Fibroblast of lung (primary cell): ENCODE measurements around the gene BORCS6. TPM values are rescaled to one million over a fixed set of nuclear protein-coding genes. Genes with fewer than 3 reads are reported as not detected.

Experiments used
- DNase-seq, 2 donors: peaks; one replicate each; pipeline versions ENCODE4 v3.0.0 to v3.0.0-alpha.2; 2010; ENCODE audit warnings: low read depth in 2 of 2
- H2AFZ ChIP-seq: 2 replicates; pipeline ENCODE4 v1.5.1; 2012; ENCODE audit warnings: low read length, control low read depth, inconsistent platforms
- H3K27ac ChIP-seq: 2 replicates; pipeline ENCODE4 v1.5.1; 2011; ENCODE audit warnings: low read length, control low read depth; ENCODE audit not compliant: insufficient read depth
- H3K27me3 ChIP-seq: 2 replicates; pipeline ENCODE4 v1.5.1; 2011; ENCODE audit warnings: mild to moderate bottlenecking, low read length; ENCODE audit not compliant: control insufficient read depth, insufficient read depth
- H3K36me3 ChIP-seq: 2 replicates; pipeline ENCODE4 v1.5.1; 2011; ENCODE audit warnings: low read length; ENCODE audit not compliant: control insufficient read depth, insufficient read depth
- H3K4me1 ChIP-seq: 2 replicates; pipeline ENCODE4 v1.5.1; 2011; ENCODE audit warnings: low read length; ENCODE audit not compliant: control insufficient read depth, insufficient read depth; ENCODE audit errors: extremely low read depth
- H3K4me2 ChIP-seq: 2 replicates; pipeline ENCODE4 v1.5.1; 2011; ENCODE audit warnings: low read length, control low read depth; ENCODE audit not compliant: insufficient read depth; ENCODE audit errors: extremely low read depth
- H3K4me3 ChIP-seq, 4 experiments: fragments of 200-600 bp in 1 of 4; sonication (generic) in 1 of 4; replicated peaks in 1 of 4; 2 replicates each; pipeline ENCODE4 v1.5.1; 2011 to 2016; ENCODE audit warnings: low read length in 4 of 4, low read depth in 3 of 4, mild to moderate bottlenecking in 3 of 4, control low read depth in 2 of 4, inconsistent platforms in 1 of 4, mixed read lengths in 1 of 4; ENCODE audit not compliant: insufficient read depth in 1 of 4; ENCODE audit errors: control extremely low read depth in 1 of 4
- H3K79me2 ChIP-seq: 2 replicates; pipeline ENCODE4 v1.5.1; 2012; ENCODE audit warnings: mild to moderate bottlenecking, low read length, inconsistent platforms; ENCODE audit not compliant: control insufficient read depth, insufficient read depth
- H3K9ac ChIP-seq: 2 replicates; pipeline ENCODE4 v1.5.1; 2011; ENCODE audit warnings: mild to moderate bottlenecking, low read length, control low read depth; ENCODE audit not compliant: insufficient read depth
- H3K9me3 ChIP-seq: 2 replicates; pipeline ENCODE4 v1.5.1; 2012; ENCODE audit warnings: low read depth, low read length; ENCODE audit not compliant: control insufficient read depth, insufficient read depth
- H4K20me1 ChIP-seq: 2 replicates; pipeline ENCODE4 v1.5.1; 2011; ENCODE audit warnings: low read length; ENCODE audit not compliant: control insufficient read depth, insufficient read depth; ENCODE audit errors: extremely low read depth
- EZH2 ChIP-seq: IDR thresholded peaks from 2 replicates; pipeline ENCODE4 v1.5.1; 2012; ENCODE audit warnings: low read length, control low read depth, mild to moderate bottlenecking; ENCODE audit errors: missing control alignments
- polyA plus RNA-seq, 2 donors: library from polyadenylated mRNA; depleted of rRNA in 1 of 2; stranded (reverse) in 1 of 2; unstranded in 1 of 2; fragments of >200 nt; gene quantifications; 2 replicates each; pipeline ENCODE4 v1.2.1, GENCODE V29; 2011 to 2012; ENCODE audit warnings: missing spikeins in 1 of 2
- total RNA-seq: library from RNA; depleted of rRNA; stranded (reverse); fragments of >200 nt; gene quantifications from 2 replicates; pipeline ENCODE4 v1.2.1, GENCODE V29; 2014
- TF ChIP-seq, protein P1 (sequence below), 2 donors: IDR thresholded peaks in 1 of 2; conservative IDR thresholded peaks in 1 of 2; 1 replicate in 1 of 2; 2 replicates in 1 of 2; pipeline ENCODE4 v1.5.1; 2011 to 2012; ENCODE audit warnings: low read length in 2 of 2, control low read depth in 1 of 2, inconsistent platforms in 1 of 2, low read depth in 1 of 2, mild to moderate bottlenecking in 1 of 2

Gene BORCS6
- total and polyA plus RNA-seq, 2 donors (not counting 1 experiment from before 2014, with no cell fraction given): 2.9 to 11.4 TPM

DNA sequence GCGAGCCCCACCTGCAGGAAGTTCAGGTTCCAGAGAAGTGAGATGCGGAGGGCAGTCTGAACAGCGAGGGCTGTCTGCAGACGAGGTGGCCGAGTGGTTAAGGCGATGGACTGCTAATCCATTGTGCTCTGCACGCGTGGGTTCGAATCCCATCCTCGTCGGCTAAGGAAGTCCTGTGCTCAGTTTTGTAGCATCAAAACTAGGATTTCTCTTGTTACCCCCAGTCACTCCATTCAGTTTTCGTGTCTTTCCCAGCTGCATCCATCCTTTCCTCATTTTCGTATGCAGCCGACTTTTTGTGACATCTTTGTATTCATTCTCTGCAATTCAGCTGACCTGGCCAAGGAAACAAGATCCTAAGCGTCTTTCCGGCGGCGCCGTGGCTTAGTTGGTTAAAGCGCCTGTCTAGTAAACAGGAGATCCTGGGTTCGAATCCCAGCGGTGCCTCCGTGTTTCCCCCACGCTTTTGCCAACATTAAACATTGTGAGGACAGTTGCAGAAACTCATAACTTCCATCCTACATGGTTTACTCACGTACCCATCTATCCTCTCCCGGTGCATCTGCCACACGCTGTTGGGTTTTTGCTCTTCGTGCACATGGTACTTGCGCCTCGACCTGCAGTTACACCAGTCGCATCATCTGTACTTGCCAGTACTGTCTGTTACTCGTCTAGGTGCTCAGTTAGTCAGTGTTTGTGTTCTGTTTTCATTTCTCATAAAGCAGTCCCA, 3.0 kb downstream of the BORCS6 start:
- Histone ChIP-seq H2AFZ (peak overlapping the region; percentile 93), H3K9me3 (no peaks in the 10 kb centered on the region), H3K4me3 (peak overlapping the region; percentile 88 to 97 (median 96)), H4K20me1 (peaks cover 2% of the 10 kb centered on the region), H3K27me3 (no peaks in the 10 kb centered on the region), H3K4me1 (peaks cover 13% of the 10 kb centered on the region), H3K27ac (peak overlapping the region; percentile 81), H3K79me2 (peaks cover 15% of the 10 kb centered on the region), H3K36me3 (no peaks in the 10 kb centered on the region), H3K4me2 (peak overlapping the region; percentile 92), H3K9ac (no peak overlapping the region)
- peak; percentile 93 to 97 for DNase-seq
- TF ChIP-seq, protein P1, sequence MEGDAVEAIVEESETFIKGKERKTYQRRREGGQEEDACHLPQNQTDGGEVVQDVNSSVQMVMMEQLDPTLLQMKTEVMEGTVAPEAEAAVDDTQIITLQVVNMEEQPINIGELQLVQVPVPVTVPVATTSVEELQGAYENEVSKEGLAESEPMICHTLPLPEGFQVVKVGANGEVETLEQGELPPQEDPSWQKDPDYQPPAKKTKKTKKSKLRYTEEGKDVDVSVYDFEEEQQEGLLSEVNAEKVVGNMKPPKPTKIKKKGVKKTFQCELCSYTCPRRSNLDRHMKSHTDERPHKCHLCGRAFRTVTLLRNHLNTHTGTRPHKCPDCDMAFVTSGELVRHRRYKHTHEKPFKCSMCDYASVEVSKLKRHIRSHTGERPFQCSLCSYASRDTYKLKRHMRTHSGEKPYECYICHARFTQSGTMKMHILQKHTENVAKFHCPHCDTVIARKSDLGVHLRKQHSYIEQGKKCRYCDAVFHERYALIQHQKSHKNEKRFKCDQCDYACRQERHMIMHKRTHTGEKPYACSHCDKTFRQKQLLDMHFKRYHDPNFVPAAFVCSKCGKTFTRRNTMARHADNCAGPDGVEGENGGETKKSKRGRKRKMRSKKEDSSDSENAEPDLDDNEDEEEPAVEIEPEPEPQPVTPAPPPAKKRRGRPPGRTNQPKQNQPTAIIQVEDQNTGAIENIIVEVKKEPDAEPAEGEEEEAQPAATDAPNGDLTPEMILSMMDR (conservative IDR thresholded peaks at IDR 0.05 in 1 of 2, IDR thresholded peaks at IDR 0.05 in 1 of 2; ENCODE audit: low read depth in 1 of 2, low read length in 2 of 2): peak; percentile 42 to 44
- no peak for TF ChIP-seq EZH2

DNA sequence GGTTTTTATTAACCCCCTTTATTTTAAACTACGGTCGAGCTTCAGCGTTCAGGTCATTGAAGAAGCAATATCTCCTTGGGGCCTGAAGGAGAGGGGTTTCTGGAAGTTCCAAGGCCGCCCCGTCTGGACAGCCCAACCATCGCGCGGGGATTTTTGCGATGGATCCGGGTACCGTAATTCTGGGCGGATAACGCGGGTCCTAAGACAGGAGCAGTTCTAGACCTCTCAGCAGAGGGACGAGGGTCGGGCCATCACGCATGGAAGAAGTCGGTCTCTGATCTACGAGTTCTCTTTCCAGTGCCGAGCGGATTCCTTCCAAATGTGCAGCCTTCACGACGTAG, 3.6 kb downstream of the BORCS6 start:
- DNase-seq: no peak
- Histone ChIP-seq H3K4me2 (peak overlapping the region; percentile 92), H4K20me1 (peaks cover 2% of the 10 kb centered on the region), H3K79me2 (peaks cover 15% of the 10 kb centered on the region), H3K9me3 (no peaks in the 10 kb centered on the region), H3K4me3 (peak overlapping the region; percentile 88 to 97 (median 96)), H3K4me1 (peaks cover 13% of the 10 kb centered on the region), H3K27me3 (no peaks in the 10 kb centered on the region), H2AFZ (peak overlapping the region; percentile 93), H3K36me3 (no peaks in the 10 kb centered on the region), H3K27ac (peak overlapping the region; percentile 81), H3K9ac (peak overlapping the region; percentile 65)
- TF ChIP-seq, protein P1 (conservative IDR thresholded peaks at IDR 0.05 in 1 of 2, IDR thresholded peaks at IDR 0.05 in 1 of 2; ENCODE audit: low read depth in 1 of 2, low read length in 2 of 2): no peak
- no peak for TF ChIP-seq EZH2

DNA sequence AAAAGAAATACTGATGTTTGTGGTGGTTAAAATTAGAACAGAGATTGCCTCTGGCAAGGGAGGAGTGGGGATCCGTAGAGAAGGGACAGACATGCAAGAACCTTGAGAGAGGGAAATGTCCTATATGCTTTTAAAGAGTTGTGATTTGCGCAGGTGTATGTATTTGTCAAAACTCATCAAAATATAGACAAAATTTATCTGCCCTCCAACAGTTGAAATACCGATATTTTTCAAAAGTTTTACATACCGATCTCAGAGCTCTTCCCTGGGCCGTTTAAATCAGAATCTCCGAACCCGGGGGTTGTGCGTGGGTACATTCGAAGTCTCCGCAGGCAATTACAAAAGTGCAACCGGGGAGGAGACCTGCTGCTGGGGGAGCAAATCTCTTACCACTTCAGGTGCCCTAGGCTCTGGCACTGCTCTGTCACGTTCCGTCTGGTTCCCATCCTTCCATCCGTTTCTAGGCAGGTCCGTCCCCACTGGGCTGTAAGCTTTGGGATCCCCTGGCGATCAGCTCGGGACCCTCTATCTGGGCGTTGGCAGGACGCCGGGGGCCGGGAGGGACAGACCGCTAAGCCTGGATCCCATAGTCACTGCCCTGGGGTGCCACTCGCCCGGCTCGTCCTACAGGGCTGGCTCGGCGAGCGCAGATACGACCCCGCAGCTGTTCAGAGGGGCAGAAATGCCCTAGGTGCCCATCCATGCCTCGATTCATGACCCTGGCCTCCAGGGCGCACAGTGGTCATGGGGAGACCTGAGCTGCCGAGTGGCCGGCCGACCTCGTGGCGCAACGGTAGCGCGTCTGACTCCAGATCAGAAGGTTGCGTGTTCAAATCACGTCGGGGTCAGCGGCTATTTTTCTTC, 4.2 kb downstream of the BORCS6 start:
- H3K9me3 ChIP-seq: no peaks in the 10 kb centered on the region
- peaks cover 15% of the 10 kb centered on the region for H3K79me2 ChIP-seq
- peak overlapping the region; percentile 95 for H2AFZ ChIP-seq
- no peaks in the 10 kb centered on the region for H3K36me3 ChIP-seq
- H3K27me3 ChIP-seq: no peaks in the 10 kb centered on the region
- DNase-seq: peak; percentile 46 to 70
- H4K20me1 ChIP-seq: peaks cover 2% of the 10 kb centered on the region
- H3K4me1 ChIP-seq: peaks cover 13% of the 10 kb centered on the region
- peak overlapping the region; percentile 81 for H3K27ac ChIP-seq
- H3K9ac ChIP-seq: peak overlapping the region; percentile 65
- peak overlapping the region; percentile 88 to 97 (median 96) for H3K4me3 ChIP-seq
- peak overlapping the region; percentile 97 for H3K4me2 ChIP-seq
- no peak for TF ChIP-seq EZH2
